ENCODE results near the gene LARGE2.
"Not testable (repeated sequence)": the region's sequence is repeated elsewhere in the genome, so short reads cannot be mapped to it uniquely, and the experiment has no call there.

- TF ChIP-seq, protein P1, sequence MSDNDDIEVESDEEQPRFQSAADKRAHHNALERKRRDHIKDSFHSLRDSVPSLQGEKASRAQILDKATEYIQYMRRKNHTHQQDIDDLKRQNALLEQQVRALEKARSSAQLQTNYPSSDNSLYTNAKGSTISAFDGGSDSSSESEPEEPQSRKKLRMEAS (IDR thresholded peaks at IDR 0.05; ENCODE audit: low read depth, low read length) = not testable (repeated sequence)
- TF ChIP-seq CTCF (IDR thresholded peaks at IDR 0.05; ENCODE audit: low read depth, low read length) = not testable (repeated sequence)
Measured at GRCh38 chr11:45905576-45905975, 16.9 kb upstream of the LARGE2 start.

Measured in NB4 (cell line).